OCI-LY7 (cell line): ENCODE data around the gene ZKSCAN4. TPM values are rescaled to one million over a fixed set of nuclear protein-coding genes. Genes with fewer than 3 reads are reported as not detected.

Experiments used
- BruUV-seq: library from RNA; stranded (reverse); fragments of 400-500 nt; replicated peaks from 2 replicates; lab custom pipeline; 2021; lab: Mats Ljungman, UMichigan
- CTCF ChIA-PET: fragments of 300-600 bp; sonication (Branson Sonifier 250); formaldehyde crosslinking; loops from one replicate; lab custom pipeline; 2022; ENCODE audit warnings: antibody characterized with exemption; ENCODE audit not compliant: unreplicated experiment; lab: Charles Lee
- POLR2A ChIA-PET: fragments of 300-600 bp; sonication (Branson Sonifier 250); formaldehyde crosslinking; loops from one replicate; lab custom pipeline; 2022; ENCODE audit warnings: antibody characterized with exemption; lab: Charles Lee
- DNase-seq: peaks from one replicate; pipeline ENCODE4 v3.0.0-alpha.2; 2015; ENCODE audit warnings: low spot score
- H2AFZ ChIP-seq: fragments of 200-600 bp; sonication (generic), shearing (Covaris generic); 2 replicates; pipeline ENCODE4 v1.6.1; 2014; ENCODE audit warnings: mild to moderate bottlenecking, antibody characterized with exemption, low read length, moderate library complexity
- H3K27ac ChIP-seq: fragments of 200-600 bp; sonication (generic); 2 replicates; pipeline ENCODE4 v1.5.1; 2014; ENCODE audit warnings: mixed run types, low read depth, mild to moderate bottlenecking, moderate library complexity, low read length, inconsistent platforms; ENCODE audit not compliant: poor library complexity, severe bottlenecking
- H3K36me3 ChIP-seq: fragments of 200-600 bp; sonication (generic); 2 replicates; pipeline ENCODE4 v1.6.1; 2014; ENCODE audit warnings: mild to moderate bottlenecking, antibody characterized with exemption, low read length, moderate library complexity, mixed read lengths; ENCODE audit not compliant: insufficient read depth
- H3K4me1 ChIP-seq: fragments of 200-600 bp; sonication (generic); 2 replicates; pipeline ENCODE4 v1.5.1; 2014; ENCODE audit warnings: mild to moderate bottlenecking, low read length; ENCODE audit not compliant: insufficient read depth, poor library complexity, severe bottlenecking
- H3K4me2 ChIP-seq: fragments of 200-600 bp; sonication (generic); 2 replicates; pipeline ENCODE4 v1.6.1; 2014; ENCODE audit warnings: mild to moderate bottlenecking, low read length
- H3K4me3 ChIP-seq: fragments of 200-600 bp; sonication (generic); 2 replicates; pipeline ENCODE4 v1.5.1; 2014; ENCODE audit warnings: mild to moderate bottlenecking, low read depth, low read length; ENCODE audit not compliant: poor library complexity, severe bottlenecking
- H3K79me2 ChIP-seq: fragments of 200-600 bp; sonication (generic); 2 replicates; pipeline ENCODE4 v1.6.1; 2016; ENCODE audit warnings: low read depth, mild to moderate bottlenecking, low read length, moderate library complexity, mixed read lengths; ENCODE audit not compliant: insufficient read depth
- H3K9me2 ChIP-seq: fragments of 200-600 bp; sonication (generic); 2 replicates; pipeline ENCODE4 v1.6.1; 2016; ENCODE audit warnings: mild to moderate bottlenecking, low read length, mixed read lengths; ENCODE audit not compliant: insufficient read depth
- H3K9me3 ChIP-seq: fragments of 200-600 bp; sonication (generic); 2 replicates; pipeline ENCODE4 v1.6.1; 2014; ENCODE audit warnings: mild to moderate bottlenecking, mixed run types, low read length, mixed read lengths
- H4K20me1 ChIP-seq: fragments of 200-600 bp; sonication (generic); 2 replicates; pipeline ENCODE4 v1.6.1; 2014; ENCODE audit warnings: mild to moderate bottlenecking, antibody characterized with exemption, low read length, moderate library complexity, mixed read lengths; ENCODE audit not compliant: insufficient read depth
- CTCF ChIP-seq: fragments of 200-600 bp; sonication (generic); conservative IDR thresholded peaks from 2 replicates; pipeline ENCODE4 v1.5.1; 2014; ENCODE audit warnings: mild to moderate bottlenecking, antibody characterized with exemption, low read length, moderate library complexity, mixed read lengths
- EZH2phosphoT487 ChIP-seq: fragments of 200-600 bp; sonication (generic); IDR thresholded peaks from 2 replicates; pipeline ENCODE4 v1.6.1; 2018; ENCODE audit warnings: low read depth, borderline replicate concordance, mild to moderate bottlenecking, mixed run types, antibody characterized with exemption, low read length, moderate library complexity, mixed read lengths
- intact Hi-C: fragments of 100-400 bp; cut with micrococcal nuclease; formaldehyde crosslinking; loops from one replicate; pipeline ENCODE4 v1.10.0; 2022; ENCODE audit not compliant: unreplicated experiment
- total RNA-seq, 2 experiments: library from RNA; depleted of rRNA in 1 of 2; stranded (reverse); fragments of >200 nt in 1 of 2; shearing (Covaris generic) in 1 of 2; gene quantifications; 2 replicates each; pipeline ENCODE4 v1.2.3, GENCODE V29; 2014 to 2022

Gene ZKSCAN4
- total RNA-seq, 2 experiments from 2014 or later: 6.9 to 7.9 TPM

- no peak overlapping the region for H3K4me2 ChIP-seq
- no peak overlapping the region for H3K27ac ChIP-seq
- H3K4me1 ChIP-seq: peaks cover 9% of the 10 kb centered on the region
- H3K79me2 ChIP-seq: no peaks in the 10 kb centered on the region
- ChIA-PET CTCF (no interaction called here), POLR2A (no interaction called here)
- TF ChIP-seq EZH2phosphoT487: no peak
- TF ChIP-seq CTCF: no peak
- H2AFZ ChIP-seq: no peak overlapping the region
- no peaks in the 10 kb centered on the region for H3K36me3 ChIP-seq
- no TSS peak for BruUV-seq
- no peak overlapping the region for H3K4me3 ChIP-seq
- no peak for DNase-seq
- H3K9me3 ChIP-seq: 0 out of 2 replicates have a peak, but pooled peaks cover 3% of the 10 kb centered on the region
- H3K9me2 ChIP-seq: no peaks in the 10 kb centered on the region
- no peaks in the 10 kb centered on the region for H4K20me1 ChIP-seq
- intact Hi-C loops: no loop called here
Measured at GRCh38 chr6:28205879-28206278, 46.2 kb downstream of the ZKSCAN4 start.

- DNase-seq: no peak
- Histone ChIP-seq H3K9me2 (no peaks in the 10 kb centered on the region), H3K79me2 (no peaks in the 10 kb centered on the region), H4K20me1 (no peaks in the 10 kb centered on the region), H3K27ac (no peak overlapping the region), H3K4me3 (no peak overlapping the region), H3K4me1 (peaks cover 9% of the 10 kb centered on the region), H3K4me2 (no peak overlapping the region), H3K36me3 (no peaks in the 10 kb centered on the region), H3K9me3 (0 out of 2 replicates have a peak, but pooled peaks cover 3% of the 10 kb centered on the region), H2AFZ (no peak overlapping the region)
- intact Hi-C loops: no loop called here
- ChIA-PET POLR2A (no interaction called here), CTCF (no interaction called here)
- no TSS peak for BruUV-seq
- no peak for TF ChIP-seq CTCF
- no peak for TF ChIP-seq EZH2phosphoT487
Measured at GRCh38 chr6:28203201-28203600, 48.9 kb downstream of the ZKSCAN4 start.

GRCh38 chr6:28200020-28200419 is 52.0 kb downstream of the ZKSCAN4 start:
- ChIA-PET CTCF (no interaction called here), POLR2A (no interaction called here)
- H3K9me3 ChIP-seq: 0 out of 2 replicates have a peak, but pooled peaks cover 3% of the 10 kb centered on the region
- H4K20me1 ChIP-seq: no peaks in the 10 kb centered on the region
- H3K4me3 ChIP-seq: no peak overlapping the region
- no peaks in the 10 kb centered on the region for H3K36me3 ChIP-seq
- H2AFZ ChIP-seq: no peak overlapping the region
- intact Hi-C loops: no loop called here
- H3K79me2 ChIP-seq: no peaks in the 10 kb centered on the region
- H3K27ac ChIP-seq: no peak overlapping the region
- H3K9me2 ChIP-seq: no peaks in the 10 kb centered on the region
- no peak overlapping the region for H3K4me2 ChIP-seq
- H3K4me1 ChIP-seq: peaks cover 9% of the 10 kb centered on the region
- DNase-seq: no peak
- no TSS peak for BruUV-seq
- TF ChIP-seq EZH2phosphoT487 (no peak), CTCF (no peak)

Other genes starting within 250 kb of the ZKSCAN4 start
- 2.6 and 4.9 TPM in 2 replicates for gene ZNF165, start 171.7 kb downstream of the ZKSCAN4 start, total RNA-seq (2014; rRNA removed; shearing (Covaris generic))
- 3.1 and 3.2 TPM in 2 replicates for gene ZNF165, start 171.7 kb downstream of the ZKSCAN4 start, total RNA-seq (2022)
- gene ZSCAN16, start 127.7 kb downstream of the ZKSCAN4 start, total RNA-seq (2014; rRNA removed; shearing (Covaris generic)): 8.6 and 10.8 TPM in 2 replicates
- gene ZSCAN16, start 127.7 kb downstream of the ZKSCAN4 start, total RNA-seq (2022): 7.6 and 8.4 TPM in 2 replicates
- 16.6 and 20.7 TPM in 2 replicates for gene ZKSCAN8, start 110.4 kb downstream of the ZKSCAN4 start, total RNA-seq (2014; rRNA removed; shearing (Covaris generic))
- gene ZKSCAN8, start 110.4 kb downstream of the ZKSCAN4 start, total RNA-seq (2022): 22.3 and 25.1 TPM in 2 replicates
- 7.3 and 9.0 TPM in 2 replicates for gene ZSCAN9, start 27.0 kb downstream of the ZKSCAN4 start, total RNA-seq (2014; rRNA removed; shearing (Covaris generic))
- gene ZSCAN9, start 27.0 kb downstream of the ZKSCAN4 start, total RNA-seq (2022): 3.1 and 7.0 TPM in 2 replicates
- gene NKAPL, start 7.0 kb upstream of the ZKSCAN4 start, total RNA-seq (2014; rRNA removed; shearing (Covaris generic)): not detected in 2 replicates
- not detected in 2 replicates for gene NKAPL, start 7.0 kb upstream of the ZKSCAN4 start, total RNA-seq (2022)
- gene ZSCAN26, start 14.9 kb upstream of the ZKSCAN4 start, total RNA-seq (2014; rRNA removed; shearing (Covaris generic)): 6.8 and 15.4 TPM in 2 replicates
- 2.8 and 6.3 TPM in 2 replicates for gene ZSCAN26, start 14.9 kb upstream of the ZKSCAN4 start, total RNA-seq (2022)
- 1.6 and 3.3 TPM in 2 replicates for gene PGBD1, start 29.3 kb upstream of the ZKSCAN4 start, total RNA-seq (2014; rRNA removed; shearing (Covaris generic))
- gene PGBD1, start 29.3 kb upstream of the ZKSCAN4 start, total RNA-seq (2022): 1.6 and 1.9 TPM in 2 replicates
- gene ZSCAN31, start 83.9 kb upstream of the ZKSCAN4 start, total RNA-seq (2014; rRNA removed; shearing (Covaris generic)): not detected in 2 replicates
- not detected in 2 replicates for gene ZSCAN31, start 83.9 kb upstream of the ZKSCAN4 start, total RNA-seq (2022)
- 2.5 and 3.2 TPM in 2 replicates for gene ZKSCAN3, start 97.7 kb upstream of the ZKSCAN4 start, total RNA-seq (2014; rRNA removed; shearing (Covaris generic))
- 6.7 and 7.1 TPM in 2 replicates for gene ZKSCAN3, start 97.7 kb upstream of the ZKSCAN4 start, total RNA-seq (2022)
- 10.2 and 10.5 TPM in 2 replicates for gene ZSCAN12, start 147.5 kb upstream of the ZKSCAN4 start, total RNA-seq (2014; rRNA removed; shearing (Covaris generic))
- 8.4 and 11.0 TPM in 2 replicates for gene ZSCAN12, start 147.5 kb upstream of the ZKSCAN4 start, total RNA-seq (2022)
- not detected in 2 replicates for gene ZSCAN23, start 191.2 kb upstream of the ZKSCAN4 start, total RNA-seq (2014; rRNA removed; shearing (Covaris generic))
- not detected in 2 replicates for gene ZSCAN23, start 191.2 kb upstream of the ZKSCAN4 start, total RNA-seq (2022)